ENCODE results near the gene MBOAT2.

DNA sequence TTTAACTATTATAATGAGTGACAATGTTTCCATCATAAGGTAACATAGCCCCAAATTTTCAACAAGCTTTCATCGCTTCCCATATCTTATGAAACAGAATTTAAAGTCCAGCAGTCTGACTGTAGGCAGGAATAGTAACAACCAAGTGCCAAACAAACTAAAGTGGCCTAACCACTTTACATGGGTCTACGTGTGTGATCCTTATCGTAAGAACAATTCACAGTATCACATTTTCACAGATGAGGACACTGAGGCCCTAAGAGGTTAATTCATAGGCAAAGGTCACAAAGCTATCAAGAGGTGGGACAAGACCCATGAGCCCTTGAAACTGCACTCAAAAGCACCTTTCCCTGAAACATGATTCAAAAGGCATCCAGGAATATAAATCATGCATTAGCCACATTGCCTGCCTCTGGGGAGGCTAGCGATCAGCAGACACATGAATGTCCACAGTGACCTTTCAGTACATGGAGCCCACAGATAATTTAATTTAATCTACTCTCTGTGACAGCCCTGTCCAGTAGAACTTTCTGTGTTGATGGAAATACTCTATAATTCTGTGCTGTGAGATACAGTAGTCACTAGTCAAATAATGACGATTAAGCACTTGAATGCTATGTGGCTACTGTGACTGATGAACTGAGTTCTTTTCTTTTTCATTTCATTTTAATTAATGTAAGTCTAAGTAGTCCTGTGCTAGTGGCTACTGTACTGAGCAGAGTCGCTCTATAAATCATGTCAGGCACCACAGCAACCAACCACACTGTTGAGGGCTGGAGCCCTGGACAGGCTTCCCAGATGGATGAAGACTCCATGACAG lies 196.4 kb downstream of the MBOAT2 start:
- TF ChIP-seq, protein P1, sequence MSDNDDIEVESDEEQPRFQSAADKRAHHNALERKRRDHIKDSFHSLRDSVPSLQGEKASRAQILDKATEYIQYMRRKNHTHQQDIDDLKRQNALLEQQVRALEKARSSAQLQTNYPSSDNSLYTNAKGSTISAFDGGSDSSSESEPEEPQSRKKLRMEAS (IDR thresholded peaks at IDR 0.05): no peak
- no peak for TF ChIP-seq YY1 (IDR thresholded peaks at IDR 0.05)
- TF ChIP-seq, protein P2, sequence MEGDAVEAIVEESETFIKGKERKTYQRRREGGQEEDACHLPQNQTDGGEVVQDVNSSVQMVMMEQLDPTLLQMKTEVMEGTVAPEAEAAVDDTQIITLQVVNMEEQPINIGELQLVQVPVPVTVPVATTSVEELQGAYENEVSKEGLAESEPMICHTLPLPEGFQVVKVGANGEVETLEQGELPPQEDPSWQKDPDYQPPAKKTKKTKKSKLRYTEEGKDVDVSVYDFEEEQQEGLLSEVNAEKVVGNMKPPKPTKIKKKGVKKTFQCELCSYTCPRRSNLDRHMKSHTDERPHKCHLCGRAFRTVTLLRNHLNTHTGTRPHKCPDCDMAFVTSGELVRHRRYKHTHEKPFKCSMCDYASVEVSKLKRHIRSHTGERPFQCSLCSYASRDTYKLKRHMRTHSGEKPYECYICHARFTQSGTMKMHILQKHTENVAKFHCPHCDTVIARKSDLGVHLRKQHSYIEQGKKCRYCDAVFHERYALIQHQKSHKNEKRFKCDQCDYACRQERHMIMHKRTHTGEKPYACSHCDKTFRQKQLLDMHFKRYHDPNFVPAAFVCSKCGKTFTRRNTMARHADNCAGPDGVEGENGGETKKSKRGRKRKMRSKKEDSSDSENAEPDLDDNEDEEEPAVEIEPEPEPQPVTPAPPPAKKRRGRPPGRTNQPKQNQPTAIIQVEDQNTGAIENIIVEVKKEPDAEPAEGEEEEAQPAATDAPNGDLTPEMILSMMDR (IDR thresholded peaks at IDR 0.05; ENCODE audit: low read depth, low read length, missing input control): no peak
- TF ChIP-seq, protein P3, sequence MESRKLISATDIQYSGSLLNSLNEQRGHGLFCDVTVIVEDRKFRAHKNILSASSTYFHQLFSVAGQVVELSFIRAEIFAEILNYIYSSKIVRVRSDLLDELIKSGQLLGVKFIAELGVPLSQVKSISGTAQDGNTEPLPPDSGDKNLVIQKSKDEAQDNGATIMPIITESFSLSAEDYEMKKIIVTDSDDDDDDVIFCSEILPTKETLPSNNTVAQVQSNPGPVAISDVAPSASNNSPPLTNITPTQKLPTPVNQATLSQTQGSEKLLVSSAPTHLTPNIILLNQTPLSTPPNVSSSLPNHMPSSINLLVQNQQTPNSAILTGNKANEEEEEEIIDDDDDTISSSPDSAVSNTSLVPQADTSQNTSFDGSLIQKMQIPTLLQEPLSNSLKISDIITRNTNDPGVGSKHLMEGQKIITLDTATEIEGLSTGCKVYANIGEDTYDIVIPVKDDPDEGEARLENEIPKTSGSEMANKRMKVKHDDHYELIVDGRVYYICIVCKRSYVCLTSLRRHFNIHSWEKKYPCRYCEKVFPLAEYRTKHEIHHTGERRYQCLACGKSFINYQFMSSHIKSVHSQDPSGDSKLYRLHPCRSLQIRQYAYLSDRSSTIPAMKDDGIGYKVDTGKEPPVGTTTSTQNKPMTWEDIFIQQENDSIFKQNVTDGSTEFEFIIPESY (IDR thresholded peaks at IDR 0.05): no peak
- TF ChIP-seq, protein P4, sequence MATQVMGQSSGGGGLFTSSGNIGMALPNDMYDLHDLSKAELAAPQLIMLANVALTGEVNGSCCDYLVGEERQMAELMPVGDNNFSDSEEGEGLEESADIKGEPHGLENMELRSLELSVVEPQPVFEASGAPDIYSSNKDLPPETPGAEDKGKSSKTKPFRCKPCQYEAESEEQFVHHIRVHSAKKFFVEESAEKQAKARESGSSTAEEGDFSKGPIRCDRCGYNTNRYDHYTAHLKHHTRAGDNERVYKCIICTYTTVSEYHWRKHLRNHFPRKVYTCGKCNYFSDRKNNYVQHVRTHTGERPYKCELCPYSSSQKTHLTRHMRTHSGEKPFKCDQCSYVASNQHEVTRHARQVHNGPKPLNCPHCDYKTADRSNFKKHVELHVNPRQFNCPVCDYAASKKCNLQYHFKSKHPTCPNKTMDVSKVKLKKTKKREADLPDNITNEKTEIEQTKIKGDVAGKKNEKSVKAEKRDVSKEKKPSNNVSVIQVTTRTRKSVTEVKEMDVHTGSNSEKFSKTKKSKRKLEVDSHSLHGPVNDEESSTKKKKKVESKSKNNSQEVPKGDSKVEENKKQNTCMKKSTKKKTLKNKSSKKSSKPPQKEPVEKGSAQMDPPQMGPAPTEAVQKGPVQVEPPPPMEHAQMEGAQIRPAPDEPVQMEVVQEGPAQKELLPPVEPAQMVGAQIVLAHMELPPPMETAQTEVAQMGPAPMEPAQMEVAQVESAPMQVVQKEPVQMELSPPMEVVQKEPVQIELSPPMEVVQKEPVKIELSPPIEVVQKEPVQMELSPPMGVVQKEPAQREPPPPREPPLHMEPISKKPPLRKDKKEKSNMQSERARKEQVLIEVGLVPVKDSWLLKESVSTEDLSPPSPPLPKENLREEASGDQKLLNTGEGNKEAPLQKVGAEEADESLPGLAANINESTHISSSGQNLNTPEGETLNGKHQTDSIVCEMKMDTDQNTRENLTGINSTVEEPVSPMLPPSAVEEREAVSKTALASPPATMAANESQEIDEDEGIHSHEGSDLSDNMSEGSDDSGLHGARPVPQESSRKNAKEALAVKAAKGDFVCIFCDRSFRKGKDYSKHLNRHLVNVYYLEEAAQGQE (IDR thresholded peaks at IDR 0.05): no peak
